Measurements from ENCODE around the gene SGPL1.

SGPL1 gene

GRCh38 chr10:70902661-70903261 lies 87.0 kb downstream of the SGPL1 start:
- H3K4me3 ChIP-seq (ENCODE audit: low read depth, low read length): no peak overlapping the region

- H3K4me3 ChIP-seq (ENCODE audit: low read depth, low read length): no peak overlapping the region
Observed at GRCh38 chr10:70903262-70903921, 87.6 kb downstream of the SGPL1 start.

- no peak overlapping the region for H3K4me3 ChIP-seq (ENCODE audit: low read depth, low read length)
Observed at GRCh38 chr10:70905071-70906021, 89.6 kb downstream of the SGPL1 start.

GRCh38 chr10:70906031-70906783 lies 90.5 kb downstream of the SGPL1 start:
- H3K4me3 ChIP-seq (ENCODE audit: low read depth, low read length): no peak overlapping the region

GRCh38 chr10:70906953-70907636 lies 91.3 kb downstream of the SGPL1 start:
- H3K4me3 ChIP-seq (ENCODE audit: low read depth, low read length): no peak overlapping the region

- H3K4me3 ChIP-seq (ENCODE audit: low read depth, low read length): no peak overlapping the region
Observed at GRCh38 chr10:70907637-70908405, 92.1 kb downstream of the SGPL1 start.

GRCh38 chr10:70908406-70909296 lies 92.9 kb downstream of the SGPL1 start:
- H3K4me3 ChIP-seq (ENCODE audit: low read depth, low read length): no peak overlapping the region

GRCh38 chr10:70909326-70909935 lies 93.7 kb downstream of the SGPL1 start:
- H3K4me3 ChIP-seq (ENCODE audit: low read depth, low read length): no peak overlapping the region

GRCh38 chr10:70910486-70911341 lies 95.0 kb downstream of the SGPL1 start:
- no peak overlapping the region for H3K4me3 ChIP-seq (ENCODE audit: low read depth, low read length)

GRCh38 chr10:70911386-70911785 lies 95.6 kb downstream of the SGPL1 start:
- no peak overlapping the region for H3K4me3 ChIP-seq (ENCODE audit: low read depth, low read length)

- no peak overlapping the region for H3K4me3 ChIP-seq (ENCODE audit: low read depth, low read length)
Observed at GRCh38 chr10:70912556-70912955, 96.8 kb downstream of the SGPL1 start.

GRCh38 chr10:70913191-70913892 lies 97.6 kb downstream of the SGPL1 start:
- H3K4me3 ChIP-seq (ENCODE audit: low read depth, low read length): no peak overlapping the region

- no peak overlapping the region for H3K4me3 ChIP-seq (ENCODE audit: low read depth, low read length)
Observed at GRCh38 chr10:70913893-70914240, 98.1 kb downstream of the SGPL1 start.

GRCh38 chr10:70914316-70914864 lies 98.6 kb downstream of the SGPL1 start:
- no peak overlapping the region for H3K4me3 ChIP-seq (ENCODE audit: low read depth, low read length)

- H3K4me3 ChIP-seq (ENCODE audit: low read depth, low read length): no peak overlapping the region
Observed at GRCh38 chr10:70915206-70915605, 99.5 kb downstream of the SGPL1 start.

- H3K4me3 ChIP-seq (ENCODE audit: low read depth, low read length): no peak overlapping the region
Observed at GRCh38 chr10:70915806-70916205, 100.1 kb downstream of the SGPL1 start.

- no peak overlapping the region for H3K4me3 ChIP-seq (ENCODE audit: low read depth, low read length)
Observed at GRCh38 chr10:70916241-70916640, 100.5 kb downstream of the SGPL1 start.
